HepG2 (cell line): Measurements from ENCODE around the gene SEPTIN2. TPM values are rescaled to one million over a fixed set of nuclear protein-coding genes. Genes with fewer than 3 reads are reported as not detected.

Experiments
- CHD4 ChIP-seq: fragments of 200-600 bp; sonication (generic); IDR thresholded peaks from 2 replicates; pipeline ENCODE4 v1.7.0; 2017; ENCODE audit warnings: mild to moderate bottlenecking, low read length, borderline replicate concordance
- KMT2A ChIP-seq: sonication (generic); formaldehyde crosslinking; IDR thresholded peaks from 2 replicates; pipeline ENCODE4 v1.4.0; 2020; ENCODE audit warnings: missing genetic modification reagents
- KMT2B ChIP-seq: IDR thresholded peaks from 2 replicates; pipeline ENCODE4 v1.6.1; 2016; ENCODE audit warnings: missing genetic modification reagents, missing compliant biosample characterization
- RNF219 ChIP-seq: sonication (generic); formaldehyde crosslinking; IDR thresholded peaks from 2 replicates; pipeline ENCODE4 v1.5.0; 2020; ENCODE audit warnings: mild to moderate bottlenecking, missing genetic modification reagents
- ZNF142 ChIP-seq: sonication (generic); formaldehyde crosslinking; IDR thresholded peaks from 2 replicates; pipeline ENCODE4 v1.4.0; 2020; ENCODE audit warnings: missing genetic modification reagents
- ZNF24 ChIP-seq: fragments of 450-650 bp; IDR thresholded peaks from 2 replicates; pipeline ENCODE4 v1.6.1; 2017; ENCODE audit warnings: antibody characterized with exemption, mild to moderate bottlenecking
- ZNF7 ChIP-seq: IDR thresholded peaks from 2 replicates; pipeline ENCODE4 v1.6.1; 2016; ENCODE audit warnings: missing biosample characterization, missing genetic modification reagents
- ZNF749 ChIP-seq: sonication (generic); formaldehyde crosslinking; IDR thresholded peaks from 2 replicates; pipeline ENCODE4 v1.8.0; 2022; ENCODE audit warnings: mild to moderate bottlenecking, missing genetic modification reagents, moderate library complexity, borderline replicate concordance
- ZNF776 ChIP-seq: sonication (generic); formaldehyde crosslinking; IDR thresholded peaks from 2 replicates; pipeline ENCODE4 v1.4.0; 2020; ENCODE audit warnings: mild to moderate bottlenecking, missing genetic modification reagents
- ZNF839 ChIP-seq: sonication (generic); formaldehyde crosslinking; IDR thresholded peaks from 2 replicates; pipeline ENCODE4 v1.4.0; 2020; ENCODE audit warnings: missing genetic modification reagents, mild to moderate bottlenecking, borderline replicate concordance
- polyA plus RNA-seq, 8 experiments: library from polyadenylated mRNA; depleted of rRNA in 3 of 8; stranded (reverse) in 7 of 8; unstranded in 1 of 8; fragments of >200 nt; fragmentation: Illumina TruSeq in 4 of 8; extraction: Trizol in 4 of 8; gene quantifications; 2 replicates each; pipeline versions ENCODE4 v1.2.1 to v1.2.3, GENCODE V29; 2011 to 2016; ENCODE audit warnings: low read depth in 4 of 8, missing spikeins in 1 of 8, mixed read lengths in 1 of 8; ENCODE audit not compliant: insufficient read depth in 1 of 8
- total RNA-seq, 5 experiments: library from RNA; depleted of rRNA; stranded (reverse); fragments of >200 nt; fragmentation: Illumina TruSeq; extraction: Trizol; gene quantifications; 2 replicates each; pipeline ENCODE4 v1.2.3, GENCODE V29; 2016; ENCODE audit warnings: low read depth in 1 of 5
- TF ChIP-seq, protein P1 (sequence below): sonication (generic); formaldehyde crosslinking; IDR thresholded peaks from 2 replicates; pipeline ENCODE4 v1.5.0; 2020; ENCODE audit warnings: mild to moderate bottlenecking, missing genetic modification reagents, moderate library complexity
- TF ChIP-seq, protein P2 (sequence below): IDR thresholded peaks from 2 replicates; pipeline ENCODE4 v1.6.1; 2016; ENCODE audit warnings: low read depth, missing genetic modification reagents, missing compliant biosample characterization

Gene SEPTIN2
- total and polyA plus RNA-seq, 2 of the 13 experiments (the other 11 are each of a cell fraction or from before 2014, with no cell fraction given): 493 to 733 TPM

GRCh38 chr2:241315093-241315878, 439 bp upstream of the SEPTIN2 start, which contains the start of gene HDLBP (continued):
- TF ChIP-seq ZNF142: peak; percentile 70; the same call in 1 of the 2 replicates
- peak; percentile 45; the same call in 1 of the 2 replicates for TF ChIP-seq RNF219
- peak; percentile 82 for TF ChIP-seq KMT2A
- TF ChIP-seq ZNF776 (CRISPR knock-in tag): peak; percentile 85; the same call in 1 of the 2 replicates
- TF ChIP-seq ZNF7 (CRISPR knock-in tag): no peak
- 0 out of 2 replicates have a peak, but pooled peaks have one; percentile 3 for TF ChIP-seq ZNF24
- TF ChIP-seq ZNF749 (CRISPR knock-in tag): peak; percentile 97
- peak; percentile 92; the same call in 1 of the 2 replicates for TF ChIP-seq KMT2B (CRISPR knock-in tag)
- TF ChIP-seq CHD4: 0 out of 2 replicates have a peak, but pooled peaks have one; percentile 18
- TF ChIP-seq, protein P1, sequence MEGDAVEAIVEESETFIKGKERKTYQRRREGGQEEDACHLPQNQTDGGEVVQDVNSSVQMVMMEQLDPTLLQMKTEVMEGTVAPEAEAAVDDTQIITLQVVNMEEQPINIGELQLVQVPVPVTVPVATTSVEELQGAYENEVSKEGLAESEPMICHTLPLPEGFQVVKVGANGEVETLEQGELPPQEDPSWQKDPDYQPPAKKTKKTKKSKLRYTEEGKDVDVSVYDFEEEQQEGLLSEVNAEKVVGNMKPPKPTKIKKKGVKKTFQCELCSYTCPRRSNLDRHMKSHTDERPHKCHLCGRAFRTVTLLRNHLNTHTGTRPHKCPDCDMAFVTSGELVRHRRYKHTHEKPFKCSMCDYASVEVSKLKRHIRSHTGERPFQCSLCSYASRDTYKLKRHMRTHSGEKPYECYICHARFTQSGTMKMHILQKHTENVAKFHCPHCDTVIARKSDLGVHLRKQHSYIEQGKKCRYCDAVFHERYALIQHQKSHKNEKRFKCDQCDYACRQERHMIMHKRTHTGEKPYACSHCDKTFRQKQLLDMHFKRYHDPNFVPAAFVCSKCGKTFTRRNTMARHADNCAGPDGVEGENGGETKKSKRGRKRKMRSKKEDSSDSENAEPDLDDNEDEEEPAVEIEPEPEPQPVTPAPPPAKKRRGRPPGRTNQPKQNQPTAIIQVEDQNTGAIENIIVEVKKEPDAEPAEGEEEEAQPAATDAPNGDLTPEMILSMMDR (CRISPR knock-in tag): peak; percentile 96
- TF ChIP-seq ZNF839 (CRISPR knock-in tag): 0 out of 2 replicates have a peak, but pooled peaks have one; percentile 16
- TF ChIP-seq, protein P2, sequence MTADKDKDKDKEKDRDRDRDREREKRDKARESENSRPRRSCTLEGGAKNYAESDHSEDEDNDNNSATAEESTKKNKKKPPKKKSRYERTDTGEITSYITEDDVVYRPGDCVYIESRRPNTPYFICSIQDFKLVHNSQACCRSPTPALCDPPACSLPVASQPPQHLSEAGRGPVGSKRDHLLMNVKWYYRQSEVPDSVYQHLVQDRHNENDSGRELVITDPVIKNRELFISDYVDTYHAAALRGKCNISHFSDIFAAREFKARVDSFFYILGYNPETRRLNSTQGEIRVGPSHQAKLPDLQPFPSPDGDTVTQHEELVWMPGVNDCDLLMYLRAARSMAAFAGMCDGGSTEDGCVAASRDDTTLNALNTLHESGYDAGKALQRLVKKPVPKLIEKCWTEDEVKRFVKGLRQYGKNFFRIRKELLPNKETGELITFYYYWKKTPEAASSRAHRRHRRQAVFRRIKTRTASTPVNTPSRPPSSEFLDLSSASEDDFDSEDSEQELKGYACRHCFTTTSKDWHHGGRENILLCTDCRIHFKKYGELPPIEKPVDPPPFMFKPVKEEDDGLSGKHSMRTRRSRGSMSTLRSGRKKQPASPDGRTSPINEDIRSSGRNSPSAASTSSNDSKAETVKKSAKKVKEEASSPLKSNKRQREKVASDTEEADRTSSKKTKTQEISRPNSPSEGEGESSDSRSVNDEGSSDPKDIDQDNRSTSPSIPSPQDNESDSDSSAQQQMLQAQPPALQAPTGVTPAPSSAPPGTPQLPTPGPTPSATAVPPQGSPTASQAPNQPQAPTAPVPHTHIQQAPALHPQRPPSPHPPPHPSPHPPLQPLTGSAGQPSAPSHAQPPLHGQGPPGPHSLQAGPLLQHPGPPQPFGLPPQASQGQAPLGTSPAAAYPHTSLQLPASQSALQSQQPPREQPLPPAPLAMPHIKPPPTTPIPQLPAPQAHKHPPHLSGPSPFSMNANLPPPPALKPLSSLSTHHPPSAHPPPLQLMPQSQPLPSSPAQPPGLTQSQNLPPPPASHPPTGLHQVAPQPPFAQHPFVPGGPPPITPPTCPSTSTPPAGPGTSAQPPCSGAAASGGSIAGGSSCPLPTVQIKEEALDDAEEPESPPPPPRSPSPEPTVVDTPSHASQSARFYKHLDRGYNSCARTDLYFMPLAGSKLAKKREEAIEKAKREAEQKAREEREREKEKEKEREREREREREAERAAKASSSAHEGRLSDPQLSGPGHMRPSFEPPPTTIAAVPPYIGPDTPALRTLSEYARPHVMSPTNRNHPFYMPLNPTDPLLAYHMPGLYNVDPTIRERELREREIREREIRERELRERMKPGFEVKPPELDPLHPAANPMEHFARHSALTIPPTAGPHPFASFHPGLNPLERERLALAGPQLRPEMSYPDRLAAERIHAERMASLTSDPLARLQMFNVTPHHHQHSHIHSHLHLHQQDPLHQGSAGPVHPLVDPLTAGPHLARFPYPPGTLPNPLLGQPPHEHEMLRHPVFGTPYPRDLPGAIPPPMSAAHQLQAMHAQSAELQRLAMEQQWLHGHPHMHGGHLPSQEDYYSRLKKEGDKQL (CRISPR knock-in tag): peak; percentile 33; the same call in 1 of the 2 replicates
